H1 (cell line): Measurements from ENCODE around the gene ARHGEF16. TPM values are rescaled to one million over a fixed set of nuclear protein-coding genes. Genes with fewer than 3 reads are reported as not detected.
A peak's percentile ranks its signal among the peaks of the same experiment; 100 is the strongest.

Experiments used
- CTCF ChIA-PET: fragments of 300-600 bp; sonication (Branson Sonifier 250); formaldehyde crosslinking; loops from one replicate; lab custom pipeline; 2021; ENCODE audit not compliant: partially characterized antibody; lab: Charles Lee
- POLR2A ChIA-PET: fragments of 300-600 bp; sonication (Branson Sonifier 250); formaldehyde crosslinking; loops from one replicate; lab custom pipeline; 2021; ENCODE audit warnings: inconsistent platforms; ENCODE audit not compliant: partially characterized antibody; lab: Charles Lee
- DNase-seq, 2 experiments: peaks; one replicate each; pipeline versions ENCODE4 v3.0.0 to v3.0.0-alpha.2; 2010 to 2022; ENCODE audit warnings: low spot score in 2 of 2, low read depth in 1 of 2, mixed read lengths in 1 of 2
- FAIRE-seq: peaks from 2 replicates; lab custom pipeline; 2011; peaks lifted over from hg19 to GRCh38; lab: Jason Lieb, UNC
- H2AFZ ChIP-seq: 2 replicates; pipeline ENCODE4 v1.8.1; 2012; ENCODE audit warnings: low read length, inconsistent platforms
- H2AK5ac ChIP-seq: 2 replicates; pipeline ENCODE4 v1.6.1; 2013; ENCODE audit warnings: low read depth, low read length
- H2BK120ac ChIP-seq: replicated peaks from 2 replicates; pipeline ENCODE3; 2013; ENCODE audit warnings: low read depth, low read length, inconsistent platforms
- H2BK12ac ChIP-seq: 2 replicates; pipeline ENCODE4 v1.6.1; 2013; ENCODE audit warnings: low read depth, low read length
- H2BK15ac ChIP-seq: 2 replicates; pipeline ENCODE4 v1.6.1; 2013; ENCODE audit warnings: low read length
- H2BK20ac ChIP-seq: 2 replicates; pipeline ENCODE4 v1.6.1; 2013; ENCODE audit warnings: low read length
- H2BK5ac ChIP-seq: 2 replicates; pipeline ENCODE4 v1.6.1; 2013; ENCODE audit warnings: low read depth, low read length
- H3K14ac ChIP-seq: 2 replicates; pipeline ENCODE4 v1.6.1; 2013; ENCODE audit warnings: inconsistent platforms; ENCODE audit not compliant: insufficient read length
- H3K18ac ChIP-seq: 2 replicates; pipeline ENCODE4 v1.6.1; 2013; ENCODE audit warnings: low read length; ENCODE audit errors: extremely low read depth
- H3K23ac ChIP-seq: 2 replicates; pipeline ENCODE4 v1.6.1; 2013; ENCODE audit warnings: inconsistent platforms; ENCODE audit not compliant: insufficient read length
- H3K23me2 ChIP-seq: 2 replicates; pipeline ENCODE4 v1.6.1; 2013; ENCODE audit warnings: low read depth, low read length
- H3K27ac ChIP-seq: 2 replicates; pipeline ENCODE4 v1.6.1; 2011; ENCODE audit warnings: low read depth, low read length, inconsistent platforms
- H3K27me3 ChIP-seq, 4 experiments: replicated peaks in 1 of 4; 1 replicate in 1 of 4; 2 replicates in 3 of 4; pipeline versions ENCODE4 v1.6.1 to v1.8.1; 2011 to 2013; ENCODE audit warnings: low read length in 3 of 4, mild to moderate bottlenecking in 3 of 4, inconsistent platforms in 2 of 4, mixed read lengths in 2 of 4, moderate library complexity in 1 of 4; ENCODE audit not compliant: control insufficient read depth in 3 of 4, insufficient read depth in 3 of 4; ENCODE audit errors: extremely low read depth in 1 of 4
- H3K36me3 ChIP-seq, 4 experiments: 2 replicates each; pipeline versions ENCODE4 v1.6.1 to v1.8.1; 2011 to 2013; ENCODE audit warnings: mild to moderate bottlenecking in 4 of 4, low read length in 3 of 4, moderate library complexity in 2 of 4, control low read depth in 1 of 4, inconsistent platforms in 1 of 4; ENCODE audit not compliant: insufficient read depth in 4 of 4, control insufficient read depth in 2 of 4
- H3K4ac ChIP-seq: replicated peaks from 2 replicates; pipeline ENCODE3; 2013; ENCODE audit warnings: low read length, low read depth, mixed read lengths, inconsistent platforms; ENCODE audit not compliant: insufficient read length
- H3K4me1 ChIP-seq, 4 experiments: replicated peaks in 1 of 4; 1 replicate in 1 of 4; 2 replicates in 3 of 4; pipeline versions ENCODE4 v1.6.1 to v1.8.1; 2011 to 2013; ENCODE audit warnings: low read length in 3 of 4, inconsistent platforms in 2 of 4, mixed read lengths in 1 of 4; ENCODE audit not compliant: insufficient read depth in 4 of 4, control insufficient read depth in 3 of 4
- H3K4me2 ChIP-seq, 2 experiments: 2 replicates each; pipeline versions ENCODE4 v1.6.1 to v1.8.1; 2011 to 2013; ENCODE audit warnings: low read depth in 2 of 2, low read length in 2 of 2, control low read depth in 1 of 2, inconsistent platforms in 1 of 2, mild to moderate bottlenecking in 1 of 2; ENCODE audit not compliant: insufficient read depth in 1 of 2
- H3K4me3 ChIP-seq, 4 experiments: fragments of 200-600, 300-600 bp in 1 of 4; sonication (generic), shearing (Covaris generic), sonication (Bioruptor Twin) in 1 of 4; 2 replicates each; pipeline versions ENCODE4 v1.5.1 to v1.8.1; 2011 to 2016; ENCODE audit warnings: low read length in 4 of 4, low read depth in 3 of 4, control low read depth in 2 of 4, inconsistent platforms in 2 of 4, mild to moderate bottlenecking in 2 of 4, mixed read lengths in 1 of 4, moderate library complexity in 1 of 4; ENCODE audit not compliant: insufficient read depth in 2 of 4; ENCODE audit errors: extremely low read depth in 1 of 4
- H3K56ac ChIP-seq: replicated peaks from 2 replicates; pipeline ENCODE3; 2013; ENCODE audit warnings: low read depth, mild to moderate bottlenecking, mixed read lengths, low read length, inconsistent platforms; ENCODE audit not compliant: insufficient read length
- H3K79me1 ChIP-seq: 2 replicates; pipeline ENCODE4 v1.6.1; 2013; ENCODE audit warnings: low read depth, low read length, control low read depth
- H3K79me2 ChIP-seq, 2 experiments: 2 replicates each; pipeline versions ENCODE4 v1.6.1 to v1.8.1; 2012 to 2013; ENCODE audit warnings: low read length in 2 of 2, mild to moderate bottlenecking in 2 of 2, inconsistent platforms in 1 of 2; ENCODE audit not compliant: insufficient read depth in 2 of 2, control insufficient read depth in 1 of 2
- H3K9ac ChIP-seq, 4 experiments: replicated peaks in 1 of 4; 1 replicate in 1 of 4; 2 replicates in 3 of 4; pipeline versions ENCODE4 v1.6.1 to v1.8.1; 2011 to 2013; ENCODE audit warnings: low read depth in 3 of 4, low read length in 3 of 4, control low read depth in 2 of 4, mild to moderate bottlenecking in 2 of 4, moderate library complexity in 2 of 4, inconsistent platforms in 1 of 4; ENCODE audit errors: extremely low read depth in 1 of 4
- H3K9me3 ChIP-seq, 2 experiments: 2 replicates each; pipeline versions ENCODE4 v1.6.1 to v1.8.1; 2012 to 2013; ENCODE audit warnings: mild to moderate bottlenecking in 2 of 2, moderate library complexity in 2 of 2, control low read depth in 1 of 2, inconsistent platforms in 1 of 2, low read depth in 1 of 2, low read length in 1 of 2, mixed read lengths in 1 of 2; ENCODE audit not compliant: insufficient read depth in 2 of 2
- H4K20me1 ChIP-seq, 2 experiments: replicated peaks in 1 of 2; 2 replicates each; pipeline versions ENCODE3 to v1.8.1; 2011 to 2013; ENCODE audit warnings: inconsistent platforms in 2 of 2, low read length in 2 of 2, mild to moderate bottlenecking in 1 of 2; ENCODE audit not compliant: insufficient read depth in 2 of 2, control insufficient read depth in 1 of 2
- H4K5ac ChIP-seq: 2 replicates; pipeline ENCODE4 v1.6.1; 2013; ENCODE audit warnings: low read length, low read depth, mixed read lengths, inconsistent platforms; ENCODE audit not compliant: insufficient read length
- H4K8ac ChIP-seq: 2 replicates; pipeline ENCODE4 v1.8.0; 2013; ENCODE audit warnings: mild to moderate bottlenecking, moderate library complexity, low read length, inconsistent platforms; ENCODE audit not compliant: insufficient read depth; ENCODE audit errors: extremely low read depth
- H4K91ac ChIP-seq: replicated peaks from 2 replicates; pipeline ENCODE3; 2013; ENCODE audit warnings: low read length, mixed read lengths, inconsistent platforms; ENCODE audit not compliant: insufficient read length
- ASH2L ChIP-seq: fragments of 200-600, 300-600 bp; sonication (generic); IDR thresholded peaks from one replicate; pipeline ENCODE4 v1.7.1; 2017; ENCODE audit warnings: low read length
- CBX8 ChIP-seq: fragments of 300-800, 300-1000 bp; sonication (generic); IDR thresholded peaks from 2 replicates; pipeline ENCODE4 v1.7.1; 2016; ENCODE audit warnings: low read depth, low read length, borderline replicate concordance
- E2F6 ChIP-seq: IDR thresholded peaks from 2 replicates; pipeline ENCODE4 v1.6.1; 2012; ENCODE audit warnings: inconsistent platforms
- HDAC2 ChIP-seq, 2 experiments: fragments of 300-600 bp in 1 of 2; sonication (generic) in 1 of 2; IDR thresholded peaks; 2 replicates each; pipeline ENCODE4 v1.6.1; 2011 to 2012; ENCODE audit warnings: low read depth in 2 of 2, low read length in 2 of 2, mild to moderate bottlenecking in 2 of 2, moderate library complexity in 2 of 2, borderline replicate concordance in 1 of 2, inconsistent platforms in 1 of 2
- KDM1A ChIP-seq: fragments of 200-600, 300-600 bp; sonication (generic); IDR thresholded peaks from 2 replicates; pipeline ENCODE4 v1.7.1; 2016; ENCODE audit warnings: mild to moderate bottlenecking, low read length, borderline replicate concordance
- KDM4A ChIP-seq: IDR thresholded peaks from one replicate; pipeline ENCODE4 v1.7.1; 2012; ENCODE audit warnings: low read depth, mild to moderate bottlenecking, moderate library complexity, low read length, inconsistent platforms; ENCODE audit not compliant: severe bottlenecking
- RBBP5 ChIP-seq: IDR thresholded peaks from 2 replicates; pipeline ENCODE4 v1.7.1; 2012; ENCODE audit warnings: low read depth, mild to moderate bottlenecking, inconsistent platforms, low read length, moderate library complexity, borderline replicate concordance
- SIN3A ChIP-seq, 2 experiments: IDR thresholded peaks in 1 of 2; conservative IDR thresholded peaks in 1 of 2; 2 replicates each; pipeline ENCODE4 v1.6.1; 2011 to 2012; ENCODE audit warnings: low read length in 2 of 2, improper control_type of control experiment in 1 of 2, low read depth in 1 of 2, mild to moderate bottlenecking in 1 of 2
- WGBS, 2 experiments: shearing (Covaris generic) in 1 of 2; methylation state at CpG; one replicate each; pipeline versions ENCODE4 v1.1.6 to v1.1.7; 2013 to 2015; ENCODE audit warnings: low lambda C conversion rate in 2 of 2, mixed read lengths in 2 of 2, inconsistent platforms in 1 of 2, low coverage in 1 of 2, missing lambda C conversion rate in 1 of 2; ENCODE audit not compliant: insufficient replicate concordance in 2 of 2, insufficient coverage in 1 of 2, insufficient read length in 1 of 2; ENCODE audit errors: extremely low coverage in 1 of 2, missing lambda C conversion rate in 1 of 2; 5-methylcytosine and 5-hydroxymethylcytosine counted together
- polyA plus RNA-seq, 7 experiments: library from polyadenylated mRNA; depleted of rRNA in 3 of 7; stranded (reverse) in 5 of 7; unstranded in 2 of 7; fragments of >200 nt in 5 of 7; fragments of 200-250 nt in 2 of 7; gene quantifications; 1 replicate in 5 of 7; 2 replicates in 1 of 7; 4 replicates in 1 of 7; pipeline versions ENCODE4 v1.2.1 to v1.2.3, GENCODE V29; 2011 to 2013; ENCODE audit warnings: missing spikeins in 2 of 7, mixed read lengths in 2 of 7
- total RNA-seq: library from RNA; stranded (reverse); fragmentation: NEBNext Ultra II Directional; extraction: Animal tissue kit (Norgen Biotek cat#: 25700); gene quantifications from 2 replicates; pipeline ENCODE4 v1.2.1, GENCODE V29; 2021

ARHGEF16 gene
- total and polyA plus RNA-seq, 2 of the 8 experiments (the other 6 are each of a cell fraction or from before 2014, with no cell fraction given), result 18.3 to 20.7 TPM

GRCh38 chr1:3454811-3455618, 550 bp downstream of the ARHGEF16 start:
- no peaks in the 10 kb centered on the region; the same call in 1 of the 2 replicates for H3K79me1 ChIP-seq
- H3K23me2 ChIP-seq, result peaks cover 3% of the 10 kb centered on the region; the same call in 1 of the 2 replicates
- H3K27ac ChIP-seq, result peak overlapping the region; percentile 78
- H4K8ac ChIP-seq, result peak overlapping the region; percentile 86
- H2BK120ac ChIP-seq, result no peak overlapping the region
- H3K9me3 ChIP-seq, result no peaks in the 10 kb centered on the region
- H4K20me1 ChIP-seq, result peaks cover 3 to 7% of the 10 kb centered on the region in 2 experiments
- no peak overlapping the region for H2BK20ac ChIP-seq
- DNase-seq (peak; percentile 47 to 85), FAIRE-seq (no peak)
- CTCF ChIA-PET, result interaction anchor here (1.6 kb wide), 1 partner anchor 17 kb away, joined by 7 read pairs; no protein-coding TSS in a partner anchor
- POLR2A ChIA-PET, result interaction anchor here (0.6 to 4.1 kb wide), 4 partner anchors 18 to 196 kb away, joined by 3 to 26 read pairs (median 10); no protein-coding TSS in a partner anchor
- peak overlapping the region; percentile 20 to 86 (median 56); a peak in 5 of 7 replicates for H3K9ac ChIP-seq
- peak overlapping the region; percentile 99; the same call in 1 of the 2 replicates for H2BK15ac ChIP-seq
- H2BK12ac ChIP-seq, result peak overlapping the region; percentile 78; the same call in 1 of the 2 replicates
- peaks cover 0 to 20% (median 16%) of the 10 kb centered on the region in 4 experiments; a peak in 6 of 7 replicates for H3K4me1 ChIP-seq
- no peaks in the 10 kb centered on the region for H3K36me3 ChIP-seq
- H2AK5ac ChIP-seq, result no peak overlapping the region
- H3K14ac ChIP-seq, result no peak overlapping the region
- WGBS, 2 experiments, result 10% methylated on average over 10 of the region's 46 CpGs; no CpG with 5 or more reads in 1 of the 2 experiments
- peak overlapping the region; percentile 50 to 83 (median 56) for H3K4me3 ChIP-seq
- H2BK5ac ChIP-seq, result peak overlapping the region; percentile 94; the same call in 1 of the 2 replicates
- no peak overlapping the region for H2AFZ ChIP-seq
- peak overlapping the region; percentile 81 for H3K18ac ChIP-seq
- H3K56ac ChIP-seq, result peak overlapping the region; percentile 43
- no peak overlapping the region for H3K23ac ChIP-seq
- H4K5ac ChIP-seq, result peak overlapping the region; percentile 91
- H3K27me3 ChIP-seq, result peaks cover 0 to 3% (median 0%) of the 10 kb centered on the region in 4 experiments; a peak in 2 of 7 replicates
- peak overlapping the region; percentile 68 to 83 for H3K4me2 ChIP-seq
- peak overlapping the region; percentile 94 for H3K4ac ChIP-seq
- H3K79me2 ChIP-seq, result peaks cover 0 to 13% of the 10 kb centered on the region in 2 experiments; a peak in 1 of 4 replicates
- H4K91ac ChIP-seq, result peak overlapping the region; percentile 94
- 0 out of 4 replicates have a peak, but pooled peaks of 1 of the 2 experiments have one; percentile 66 for TF ChIP-seq HDAC2 (IDR thresholded peaks at IDR 0.05; ENCODE audit: borderline replicate concordance in 1 of 2, low read depth in 2 of 2, low read length in 2 of 2)
- no peak for TF ChIP-seq E2F6
- 0 out of 4 replicates have a peak, but pooled peaks of 1 of the 2 experiments have one; percentile 23 for TF ChIP-seq SIN3A (conservative IDR thresholded peaks at IDR 0.05 in 1 of 2, IDR thresholded peaks at IDR 0.05 in 1 of 2; ENCODE audit: low read depth in 1 of 2, low read length in 2 of 2)
- no peak for TF ChIP-seq KDM4A
- TF ChIP-seq RBBP5, result 0 out of 2 replicates have a peak, but pooled peaks have one; percentile 39
- peak; percentile 82; the same call in 1 of the 2 replicates for TF ChIP-seq KDM1A
- TF ChIP-seq CBX8, result no peak
- TF ChIP-seq ASH2L, result peak; percentile 69
